Umbilical cord (tissue), 1 donor: ENCODE measurements around the gene EHD4. TPM values are rescaled to one million over a fixed set of nuclear protein-coding genes. Genes with fewer than 3 reads are reported as not detected.

Experiments
- total RNA-seq: library from RNA; depleted of rRNA; stranded (reverse); fragments of >200 nt; gene quantifications from one replicate; pipeline ENCODE4 v1.2.3, GENCODE V29; 2014; ENCODE audit warnings: low replicate concordance; ENCODE audit not compliant: insufficient read depth

EHD4 gene
- total RNA-seq, 1 donor from 2014 or later: 15.4 TPM

Other genes with a start within 250 kb of the EHD4 start
- gene MAPKBP1, start 198.1 kb downstream of the EHD4 start, total RNA-seq: 22.4 TPM
- not detected for gene JMJD7, start 144.5 kb downstream of the EHD4 start, total RNA-seq
- 0.24 TPM for gene PLA2G4B, start 133.7 kb downstream of the EHD4 start, total RNA-seq
- 2.2 TPM for gene SPTBN5, start 78.5 kb downstream of the EHD4 start, total RNA-seq
- gene PLA2G4E, start 48.5 kb upstream of the EHD4 start, total RNA-seq: 0.72 TPM
- gene PLA2G4D, start 122.0 kb upstream of the EHD4 start, total RNA-seq: 0.48 TPM
- gene PLA2G4F, start 184.1 kb upstream of the EHD4 start, total RNA-seq: 3.1 TPM
- 49.1 TPM for gene VPS39, start 235.7 kb upstream of the EHD4 start, total RNA-seq